HepG2 (cell line): ENCODE results near the gene ZNF747. TPM values are rescaled to one million over a fixed set of nuclear protein-coding genes. Genes with fewer than 3 reads are reported as not detected.

Experiments
- ADNP ChIP-seq: sonication (generic); formaldehyde crosslinking; IDR thresholded peaks from 2 replicates; pipeline ENCODE4 v1.4.0; 2020; ENCODE audit warnings: missing genetic modification reagents
- BATF2 ChIP-seq: sonication (generic); formaldehyde crosslinking; IDR thresholded peaks from 2 replicates; pipeline ENCODE4 v1.8.0; 2022; ENCODE audit warnings: mild to moderate bottlenecking, missing genetic modification reagents, moderate library complexity
- ETV6 ChIP-seq: sonication (generic); formaldehyde crosslinking; conservative IDR thresholded peaks from 2 replicates; pipeline ENCODE4 v1.4.0; 2020; ENCODE audit warnings: missing genetic modification reagents
- HIVEP1 ChIP-seq: sonication (generic); formaldehyde crosslinking; IDR thresholded peaks from 2 replicates; pipeline ENCODE4 v1.4.0; 2020; ENCODE audit warnings: mild to moderate bottlenecking, missing genetic modification reagents
- HNRNPL ChIP-seq: fragments of 200-400 bp; formaldehyde crosslinking; IDR thresholded peaks from 2 replicates; pipeline ENCODE4 v1.6.1; 2017; ENCODE audit warnings: mild to moderate bottlenecking, low read depth, low read length
- MLLT10 ChIP-seq: sonication (generic); formaldehyde crosslinking; IDR thresholded peaks from 2 replicates; pipeline ENCODE4 v1.4.0; 2020; ENCODE audit warnings: missing genetic modification reagents
- PBX2 ChIP-seq: IDR thresholded peaks from 2 replicates; pipeline ENCODE4 v1.6.1; 2016; ENCODE audit warnings: control low read depth
- PLSCR1 ChIP-seq: sonication (generic); formaldehyde crosslinking; IDR thresholded peaks from 2 replicates; pipeline ENCODE4 v1.5.0; 2020; ENCODE audit warnings: missing genetic modification reagents, mild to moderate bottlenecking, borderline replicate concordance
- U2AF1 ChIP-seq: fragments of 200-400 bp; formaldehyde crosslinking; optimal IDR thresholded peaks from 2 replicates; pipeline ENCODE3; 2017; ENCODE audit warnings: mild to moderate bottlenecking, low read depth, low read length
- ZBTB10 ChIP-seq: sonication (generic); formaldehyde crosslinking; IDR thresholded peaks from 2 replicates; pipeline ENCODE4 v1.4.0; 2020; ENCODE audit warnings: missing genetic modification reagents, borderline replicate concordance
- ZBTB8A ChIP-seq: sonication (generic); formaldehyde crosslinking; IDR thresholded peaks from 2 replicates; pipeline ENCODE4 v1.4.0; 2020; ENCODE audit warnings: mild to moderate bottlenecking, low read depth, missing genetic modification reagents, borderline replicate concordance
- ZFP1 ChIP-seq: IDR thresholded peaks from 2 replicates; pipeline ENCODE4 v1.6.1; 2016
- ZFP36L1 ChIP-seq: sonication (generic); formaldehyde crosslinking; IDR thresholded peaks from 2 replicates; pipeline ENCODE4 v1.8.0; 2022; ENCODE audit warnings: mild to moderate bottlenecking, missing genetic modification reagents, moderate library complexity
- ZFX ChIP-seq: sonication (generic); formaldehyde crosslinking; IDR thresholded peaks from 2 replicates; pipeline ENCODE4 v1.4.0; 2020; ENCODE audit warnings: mild to moderate bottlenecking, low read depth, missing genetic modification reagents, moderate library complexity
- ZNF225 ChIP-seq: sonication (generic); formaldehyde crosslinking; IDR thresholded peaks from 2 replicates; pipeline ENCODE4 v1.4.0; 2020; ENCODE audit warnings: mild to moderate bottlenecking, missing genetic modification reagents
- ZNF83 ChIP-seq: sonication (generic); formaldehyde crosslinking; IDR thresholded peaks from 2 replicates; pipeline ENCODE4 v1.4.0; 2020; ENCODE audit warnings: missing genetic modification reagents, mild to moderate bottlenecking, borderline replicate concordance
- polyA plus RNA-seq, 8 experiments: library from polyadenylated mRNA; depleted of rRNA in 3 of 8; stranded (reverse) in 7 of 8; unstranded in 1 of 8; fragments of >200 nt; fragmentation: Illumina TruSeq in 4 of 8; extraction: Trizol in 4 of 8; gene quantifications; 2 replicates each; pipeline versions ENCODE4 v1.2.1 to v1.2.3, GENCODE V29; 2011 to 2016; ENCODE audit warnings: low read depth in 4 of 8, missing spikeins in 1 of 8, mixed read lengths in 1 of 8; ENCODE audit not compliant: insufficient read depth in 1 of 8
- total RNA-seq, 5 experiments: library from RNA; depleted of rRNA; stranded (reverse); fragments of >200 nt; fragmentation: Illumina TruSeq; extraction: Trizol; gene quantifications; 2 replicates each; pipeline ENCODE4 v1.2.3, GENCODE V29; 2016; ENCODE audit warnings: low read depth in 1 of 5
- TF ChIP-seq, protein P1 (sequence below): sonication (generic); formaldehyde crosslinking; IDR thresholded peaks from 2 replicates; pipeline ENCODE4 v1.5.0; 2020; ENCODE audit warnings: mild to moderate bottlenecking, missing genetic modification reagents
- TF ChIP-seq, protein P2 (sequence below): IDR thresholded peaks from 2 replicates; pipeline ENCODE4 v1.4.0; 2020; ENCODE audit warnings: mild to moderate bottlenecking, missing genetic modification reagents

Gene ZNF747
- total and polyA plus RNA-seq, 2 of the 13 experiments (the other 11 are each of a cell fraction or from before 2014, with no cell fraction given): 7.2 to 10.2 TPM

- TF ChIP-seq ZFP1 (CRISPR knock-in tag) (no peak), ADNP (CRISPR knock-in tag) (no peak), U2AF1 (no peak), ETV6 (CRISPR knock-in tag) (no peak), BATF2 (CRISPR knock-in tag) (no peak), ZFP36L1 (CRISPR knock-in tag) (no peak), ZBTB10 (CRISPR knock-in tag) (no peak), ZBTB8A (CRISPR knock-in tag) (no peak), PLSCR1 (CRISPR knock-in tag) (0 out of 2 replicates have a peak, but pooled peaks have one; percentile 38), HIVEP1 (CRISPR knock-in tag) (peak; percentile 31; the same call in 1 of the 2 replicates), PBX2 (CRISPR knock-in tag) (no peak), ZNF225 (peak; percentile 46; the same call in 1 of the 2 replicates), MLLT10 (CRISPR knock-in tag) (no peak), ZFX (0 out of 2 replicates have a peak, but pooled peaks have one; percentile 15), ZNF83 (CRISPR knock-in tag) (no peak), HNRNPL (no peak)
- TF ChIP-seq, protein P1, sequence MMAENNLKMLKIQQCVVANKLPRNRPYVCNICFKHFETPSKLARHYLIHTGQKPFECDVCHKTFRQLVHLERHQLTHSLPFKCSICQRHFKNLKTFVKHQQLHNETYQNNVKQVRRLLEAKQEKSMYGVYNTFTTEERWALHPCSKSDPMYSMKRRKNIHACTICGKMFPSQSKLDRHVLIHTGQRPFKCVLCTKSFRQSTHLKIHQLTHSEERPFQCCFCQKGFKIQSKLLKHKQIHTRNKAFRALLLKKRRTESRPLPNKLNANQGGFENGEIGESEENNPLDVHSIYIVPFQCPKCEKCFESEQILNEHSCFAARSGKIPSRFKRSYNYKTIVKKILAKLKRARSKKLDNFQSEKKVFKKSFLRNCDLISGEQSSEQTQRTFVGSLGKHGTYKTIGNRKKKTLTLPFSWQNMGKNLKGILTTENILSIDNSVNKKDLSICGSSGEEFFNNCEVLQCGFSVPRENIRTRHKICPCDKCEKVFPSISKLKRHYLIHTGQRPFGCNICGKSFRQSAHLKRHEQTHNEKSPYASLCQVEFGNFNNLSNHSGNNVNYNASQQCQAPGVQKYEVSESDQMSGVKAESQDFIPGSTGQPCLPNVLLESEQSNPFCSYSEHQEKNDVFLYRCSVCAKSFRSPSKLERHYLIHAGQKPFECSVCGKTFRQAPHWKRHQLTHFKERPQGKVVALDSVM (CRISPR knock-in tag): no peak
- TF ChIP-seq, protein P2, sequence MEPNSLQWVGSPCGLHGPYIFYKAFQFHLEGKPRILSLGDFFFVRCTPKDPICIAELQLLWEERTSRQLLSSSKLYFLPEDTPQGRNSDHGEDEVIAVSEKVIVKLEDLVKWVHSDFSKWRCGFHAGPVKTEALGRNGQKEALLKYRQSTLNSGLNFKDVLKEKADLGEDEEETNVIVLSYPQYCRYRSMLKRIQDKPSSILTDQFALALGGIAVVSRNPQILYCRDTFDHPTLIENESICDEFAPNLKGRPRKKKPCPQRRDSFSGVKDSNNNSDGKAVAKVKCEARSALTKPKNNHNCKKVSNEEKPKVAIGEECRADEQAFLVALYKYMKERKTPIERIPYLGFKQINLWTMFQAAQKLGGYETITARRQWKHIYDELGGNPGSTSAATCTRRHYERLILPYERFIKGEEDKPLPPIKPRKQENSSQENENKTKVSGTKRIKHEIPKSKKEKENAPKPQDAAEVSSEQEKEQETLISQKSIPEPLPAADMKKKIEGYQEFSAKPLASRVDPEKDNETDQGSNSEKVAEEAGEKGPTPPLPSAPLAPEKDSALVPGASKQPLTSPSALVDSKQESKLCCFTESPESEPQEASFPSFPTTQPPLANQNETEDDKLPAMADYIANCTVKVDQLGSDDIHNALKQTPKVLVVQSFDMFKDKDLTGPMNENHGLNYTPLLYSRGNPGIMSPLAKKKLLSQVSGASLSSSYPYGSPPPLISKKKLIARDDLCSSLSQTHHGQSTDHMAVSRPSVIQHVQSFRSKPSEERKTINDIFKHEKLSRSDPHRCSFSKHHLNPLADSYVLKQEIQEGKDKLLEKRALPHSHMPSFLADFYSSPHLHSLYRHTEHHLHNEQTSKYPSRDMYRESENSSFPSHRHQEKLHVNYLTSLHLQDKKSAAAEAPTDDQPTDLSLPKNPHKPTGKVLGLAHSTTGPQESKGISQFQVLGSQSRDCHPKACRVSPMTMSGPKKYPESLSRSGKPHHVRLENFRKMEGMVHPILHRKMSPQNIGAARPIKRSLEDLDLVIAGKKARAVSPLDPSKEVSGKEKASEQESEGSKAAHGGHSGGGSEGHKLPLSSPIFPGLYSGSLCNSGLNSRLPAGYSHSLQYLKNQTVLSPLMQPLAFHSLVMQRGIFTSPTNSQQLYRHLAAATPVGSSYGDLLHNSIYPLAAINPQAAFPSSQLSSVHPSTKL (CRISPR knock-in tag): no peak
These were observed 5.7 kb downstream of the ZNF747 start (continued) for GRCh38 chr16:30528799-30529457.
